GM13977 (cell line): ENCODE measurements around the gene HERC4.

Experiments
- DNase-seq: peaks from one replicate; pipeline ENCODE4 v3.0.0; 2012; ENCODE audit warnings: low spot score
- in situ Hi-C: fragments of 300-500 bp; cut with MboI; formaldehyde crosslinking; loops from one replicate; pipeline ENCODE4 v1.12.0; 2022; ENCODE audit warnings: low sequenced_read_pairs, low pct_unique_long_range_greater_than_20kb, mixed read lengths, inconsistent platforms; ENCODE audit not compliant: unreplicated experiment
- TF ChIP-seq, protein P1 (sequence below): IDR thresholded peaks from 2 replicates; pipeline ENCODE4 v1.5.1; 2012; ENCODE audit warnings: mild to moderate bottlenecking, control low read depth; ENCODE audit not compliant: insufficient read depth; ENCODE audit errors: extremely low read depth, missing control alignments

Gene HERC4

DNA sequence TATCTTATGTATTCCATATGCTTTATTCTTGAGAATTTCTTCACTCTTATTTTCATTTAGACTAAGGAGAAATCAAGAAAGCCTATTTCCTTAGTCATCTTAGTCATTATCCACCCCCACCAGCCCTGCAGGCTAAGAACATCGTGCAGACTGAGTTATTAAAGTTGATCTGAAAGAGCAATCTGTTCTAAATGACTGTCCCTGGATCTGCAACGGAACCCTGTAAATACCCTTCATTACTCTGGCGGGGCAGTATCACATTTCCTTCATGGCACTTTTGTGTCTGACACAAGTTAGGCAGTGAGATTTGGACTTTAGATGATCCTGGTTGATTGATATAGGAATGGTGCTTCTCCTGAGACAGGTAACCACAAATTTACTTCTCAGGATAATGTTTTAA is 30.7 kb upstream of the HERC4 start:
- DNase-seq: no peak
- in situ Hi-C loops: no loop called here
- TF ChIP-seq, protein P1, sequence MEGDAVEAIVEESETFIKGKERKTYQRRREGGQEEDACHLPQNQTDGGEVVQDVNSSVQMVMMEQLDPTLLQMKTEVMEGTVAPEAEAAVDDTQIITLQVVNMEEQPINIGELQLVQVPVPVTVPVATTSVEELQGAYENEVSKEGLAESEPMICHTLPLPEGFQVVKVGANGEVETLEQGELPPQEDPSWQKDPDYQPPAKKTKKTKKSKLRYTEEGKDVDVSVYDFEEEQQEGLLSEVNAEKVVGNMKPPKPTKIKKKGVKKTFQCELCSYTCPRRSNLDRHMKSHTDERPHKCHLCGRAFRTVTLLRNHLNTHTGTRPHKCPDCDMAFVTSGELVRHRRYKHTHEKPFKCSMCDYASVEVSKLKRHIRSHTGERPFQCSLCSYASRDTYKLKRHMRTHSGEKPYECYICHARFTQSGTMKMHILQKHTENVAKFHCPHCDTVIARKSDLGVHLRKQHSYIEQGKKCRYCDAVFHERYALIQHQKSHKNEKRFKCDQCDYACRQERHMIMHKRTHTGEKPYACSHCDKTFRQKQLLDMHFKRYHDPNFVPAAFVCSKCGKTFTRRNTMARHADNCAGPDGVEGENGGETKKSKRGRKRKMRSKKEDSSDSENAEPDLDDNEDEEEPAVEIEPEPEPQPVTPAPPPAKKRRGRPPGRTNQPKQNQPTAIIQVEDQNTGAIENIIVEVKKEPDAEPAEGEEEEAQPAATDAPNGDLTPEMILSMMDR: no peak

DNA sequence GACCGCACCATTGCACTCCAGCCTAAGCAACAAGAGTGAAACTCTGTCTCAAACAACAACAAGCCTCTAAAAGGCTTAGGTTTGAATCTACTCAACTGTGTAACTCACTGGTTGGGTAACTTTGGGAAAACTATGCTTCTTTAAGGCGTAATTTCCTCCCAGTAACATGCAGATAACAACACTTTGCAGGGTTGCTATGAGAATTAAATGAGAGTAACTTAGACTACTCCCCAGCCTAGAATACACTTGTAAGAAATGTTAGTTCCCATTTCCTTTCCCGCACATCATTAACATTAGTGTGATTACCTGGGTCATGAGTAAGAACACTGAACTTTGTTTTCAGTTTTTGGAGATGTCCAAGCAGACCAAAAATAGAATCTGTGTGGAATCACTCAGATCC is 28.8 kb upstream of the HERC4 start:
- in situ Hi-C loops: no loop called here
- DNase-seq: no peak
- TF ChIP-seq, protein P1: no peak

DNA sequence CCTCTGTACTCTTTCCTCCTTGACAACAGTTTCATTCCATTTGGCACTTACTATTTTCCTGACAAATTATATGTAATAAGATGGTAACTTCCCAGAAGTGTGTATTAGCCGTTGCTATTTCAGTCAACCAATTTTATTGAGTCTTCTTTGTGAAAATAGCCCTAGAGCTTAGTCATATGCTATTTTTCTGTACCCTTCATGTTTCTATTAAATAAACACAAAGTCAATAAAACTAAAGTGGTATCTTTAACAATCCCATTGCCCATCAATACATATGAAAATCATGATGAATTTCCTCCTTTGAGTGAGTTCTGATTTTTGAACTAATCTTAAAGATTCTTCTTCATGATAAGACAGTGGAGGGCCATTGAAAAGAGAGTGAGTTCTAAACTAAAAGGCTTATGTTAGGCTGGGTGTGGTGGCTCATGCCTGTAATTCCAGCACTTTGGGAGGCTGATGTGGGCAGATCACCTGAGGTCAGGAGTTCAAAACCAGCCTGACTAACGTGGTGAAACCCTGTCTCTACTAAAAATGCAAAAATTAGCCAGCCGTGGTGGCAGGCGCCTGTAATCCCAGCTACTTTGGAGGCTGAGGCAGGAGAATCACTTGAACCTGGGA is 28.3 kb upstream of the HERC4 start:
- in situ Hi-C loops: no loop called here
- no peak for DNase-seq

DNA sequence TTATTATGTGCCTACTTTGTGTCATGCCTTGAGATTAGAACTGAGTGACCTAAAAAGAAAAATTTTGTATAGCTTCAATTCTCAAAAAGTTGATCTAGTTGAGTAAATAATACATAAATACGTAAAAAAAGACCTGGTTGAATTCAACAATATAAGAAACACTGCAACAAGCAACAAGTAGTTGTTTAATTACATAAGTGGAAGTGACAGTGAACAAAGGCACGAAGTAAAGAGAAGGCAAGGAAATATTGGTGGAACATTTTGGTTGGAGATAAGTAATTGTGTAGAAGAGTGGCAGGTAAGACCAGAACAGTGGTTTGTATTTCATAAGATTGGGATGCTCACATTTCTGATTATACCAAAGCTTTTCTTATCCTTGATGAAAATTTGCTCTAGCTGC is 26.0 kb upstream of the HERC4 start:
- in situ Hi-C loops: no loop called here
- TF ChIP-seq, protein P1: no peak
- no peak for DNase-seq

More for the DNA sequence above, 28.3 kb upstream of the HERC4 start:
- TF ChIP-seq, protein P1: no peak

DNA sequence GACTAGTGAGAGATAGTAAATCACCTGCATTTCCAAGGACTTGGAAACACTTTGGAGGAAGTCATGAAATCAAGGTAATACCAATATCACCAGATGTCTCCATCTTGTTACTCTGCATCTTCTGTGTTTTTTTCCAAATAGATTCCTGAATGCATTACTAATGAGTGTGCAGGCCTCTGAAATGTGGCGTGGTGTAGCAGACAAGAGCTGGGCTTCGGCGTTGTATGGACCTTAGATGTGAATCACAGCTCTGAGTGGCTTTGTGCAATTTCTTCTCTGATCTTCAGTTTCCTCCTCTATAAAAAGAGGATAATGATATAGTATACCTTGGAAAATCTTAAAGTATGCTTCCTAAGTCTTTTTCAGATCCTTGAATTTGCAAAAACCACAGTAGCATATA is 24.7 kb upstream of the HERC4 start:
- in situ Hi-C loops: no loop called here
- DNase-seq: no peak
- TF ChIP-seq, protein P1: no peak

DNA sequence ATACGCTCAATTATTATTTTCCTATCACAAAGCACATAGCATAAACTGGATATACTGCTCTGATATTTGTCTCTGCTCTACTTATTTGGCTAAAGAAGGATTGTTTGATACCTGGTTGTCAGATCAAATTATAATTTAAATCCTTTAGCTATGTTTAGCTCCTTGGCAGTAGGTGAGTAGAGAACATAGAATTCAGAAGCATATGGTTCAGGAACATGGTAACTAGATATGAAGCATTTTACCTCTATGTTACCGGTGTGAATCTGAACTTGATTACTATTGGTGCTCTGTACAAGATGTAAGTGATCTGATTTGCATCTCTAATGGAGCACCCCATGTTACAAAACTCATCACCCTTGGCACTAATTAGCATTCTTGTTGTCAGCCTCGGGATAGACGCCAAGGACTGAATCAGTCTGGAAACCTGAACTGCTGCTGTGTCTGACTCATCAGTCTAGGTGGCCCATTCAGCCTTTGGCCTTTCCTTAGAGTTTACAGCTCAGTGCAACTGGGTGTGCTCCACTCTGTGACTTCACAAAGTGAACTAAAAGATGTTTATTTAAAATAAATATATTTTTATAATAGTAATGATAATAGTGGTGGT is 21.9 kb upstream of the HERC4 start:
- TF ChIP-seq, protein P1: no peak
- DNase-seq: no peak
- in situ Hi-C loops: no loop called here
